Measurements from ENCODE around the gene KIRREL3. TPM values are rescaled to one million over a fixed set of nuclear protein-coding genes. Genes with fewer than 3 reads are reported as not detected.

Gene KIRREL3
- polyA plus RNA-seq, 2 of the 4 experiments (the other 2 are of a cell fraction): 3.0 to 11.0 TPM

DNA sequence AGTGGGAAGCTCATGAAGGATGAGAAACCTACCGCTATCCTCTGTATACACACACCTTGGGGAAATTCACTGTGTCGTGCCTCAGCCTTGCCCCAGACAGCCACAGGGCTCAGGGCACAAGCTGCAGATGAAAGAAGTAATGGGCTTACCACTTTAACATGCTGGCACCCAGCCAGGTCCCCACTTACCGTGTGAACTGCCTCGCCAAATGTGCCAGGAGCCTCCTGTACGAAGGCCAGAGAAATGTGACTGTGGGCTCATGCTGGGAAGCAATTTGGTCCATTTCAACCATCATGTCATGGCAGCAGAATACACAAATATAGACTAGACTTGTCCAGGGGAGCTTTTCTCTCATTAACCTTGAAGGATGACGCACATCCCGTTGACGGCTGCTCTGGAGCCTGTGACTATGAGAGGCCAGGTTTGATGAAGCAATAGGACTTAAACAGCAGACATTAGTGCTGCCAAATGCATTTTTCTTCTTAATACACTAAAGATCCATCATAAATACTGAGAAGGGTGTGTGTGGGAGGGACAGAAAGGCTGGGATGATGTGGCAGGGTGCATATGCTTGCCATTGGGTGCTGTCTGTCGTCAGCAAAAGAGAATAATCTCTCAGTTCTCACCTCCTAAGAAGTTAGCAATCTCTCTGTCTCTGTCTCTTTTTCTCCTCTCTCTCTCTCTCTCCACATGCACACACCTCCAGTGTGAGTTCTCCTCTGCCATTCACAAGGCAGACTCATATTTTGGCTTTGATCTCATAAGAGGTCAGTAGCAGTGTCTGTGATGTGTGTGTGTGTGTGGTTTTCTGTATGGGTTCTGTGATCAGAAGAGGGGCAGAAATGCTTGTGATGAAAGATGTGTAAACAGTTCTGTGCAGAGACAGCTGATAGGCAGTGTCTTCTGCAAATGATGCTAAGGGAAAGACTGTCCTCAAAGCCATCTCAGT lies 142.4 kb downstream of the KIRREL3 start:
- peaks cover 15% of the 10 kb centered on the region for H3K4me1 ChIP-seq
- no peak for TF ChIP-seq HDAC2 (IDR thresholded peaks at IDR 0.05)
- TF ChIP-seq ZSCAN20 (CRISPR knock-in tag; IDR thresholded peaks at IDR 0.05): no peak
- no peak for TF ChIP-seq CEBPB (IDR thresholded peaks at IDR 0.05)
- no peak for TF ChIP-seq CBX8 (IDR thresholded peaks at IDR 0.05)
- TF ChIP-seq, protein P1, sequence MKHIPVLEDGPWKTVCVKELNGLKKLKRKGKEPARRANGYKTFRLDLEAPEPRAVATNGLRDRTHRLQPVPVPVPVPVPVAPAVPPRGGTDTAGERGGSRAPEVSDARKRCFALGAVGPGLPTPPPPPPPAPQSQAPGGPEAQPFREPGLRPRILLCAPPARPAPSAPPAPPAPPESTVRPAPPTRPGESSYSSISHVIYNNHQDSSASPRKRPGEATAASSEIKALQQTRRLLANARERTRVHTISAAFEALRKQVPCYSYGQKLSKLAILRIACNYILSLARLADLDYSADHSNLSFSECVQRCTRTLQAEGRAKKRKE (CRISPR knock-in tag; IDR thresholded peaks at IDR 0.05; ENCODE audit: low read depth): no peak
- no peak for TF ChIP-seq EHMT2 (IDR thresholded peaks at IDR 0.05; ENCODE audit: low read depth)
- TF ChIP-seq KDM1A (IDR thresholded peaks at IDR 0.05; ENCODE audit: low read depth): no peak
- TF ChIP-seq, protein P2, sequence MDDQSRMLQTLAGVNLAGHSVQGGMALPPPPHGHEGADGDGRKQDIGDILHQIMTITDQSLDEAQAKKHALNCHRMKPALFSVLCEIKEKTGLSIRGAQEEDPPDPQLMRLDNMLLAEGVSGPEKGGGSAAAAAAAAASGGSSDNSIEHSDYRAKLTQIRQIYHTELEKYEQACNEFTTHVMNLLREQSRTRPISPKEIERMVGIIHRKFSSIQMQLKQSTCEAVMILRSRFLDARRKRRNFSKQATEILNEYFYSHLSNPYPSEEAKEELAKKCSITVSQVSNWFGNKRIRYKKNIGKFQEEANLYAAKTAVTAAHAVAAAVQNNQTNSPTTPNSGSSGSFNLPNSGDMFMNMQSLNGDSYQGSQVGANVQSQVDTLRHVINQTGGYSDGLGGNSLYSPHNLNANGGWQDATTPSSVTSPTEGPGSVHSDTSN (IDR thresholded peaks at IDR 0.05): no peak
- TF ChIP-seq ESRRA (IDR thresholded peaks at IDR 0.05; ENCODE audit: borderline replicate concordance, low read length): no peak
- TF ChIP-seq CHD4 (IDR thresholded peaks at IDR 0.05; ENCODE audit: borderline replicate concordance): no peak
- no peak for TF ChIP-seq SREBF2 (IDR thresholded peaks at IDR 0.05)
- no peak for TF ChIP-seq RARB (CRISPR knock-in tag; IDR thresholded peaks at IDR 0.05)
- TF ChIP-seq GATA3 (IDR thresholded peaks at IDR 0.05; ENCODE audit: borderline replicate concordance): no peak
- TF ChIP-seq, protein P3, sequence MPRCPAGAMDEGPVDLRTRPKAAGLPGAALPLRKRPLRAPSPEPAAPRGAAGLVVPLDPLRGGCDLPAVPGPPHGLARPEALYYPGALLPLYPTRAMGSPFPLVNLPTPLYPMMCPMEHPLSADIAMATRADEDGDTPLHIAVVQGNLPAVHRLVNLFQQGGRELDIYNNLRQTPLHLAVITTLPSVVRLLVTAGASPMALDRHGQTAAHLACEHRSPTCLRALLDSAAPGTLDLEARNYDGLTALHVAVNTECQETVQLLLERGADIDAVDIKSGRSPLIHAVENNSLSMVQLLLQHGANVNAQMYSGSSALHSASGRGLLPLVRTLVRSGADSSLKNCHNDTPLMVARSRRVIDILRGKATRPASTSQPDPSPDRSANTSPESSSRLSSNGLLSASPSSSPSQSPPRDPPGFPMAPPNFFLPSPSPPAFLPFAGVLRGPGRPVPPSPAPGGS (IDR thresholded peaks at IDR 0.05): no peak
- peak overlapping the region; percentile 38 to 56; a peak in 3 of 6 replicates for H3K27ac ChIP-seq
- 77% methylated on average over 6 of the region's 9 CpGs for WGBS (ENCODE audit: missing lambda C conversion rate)
- ChIA-PET POLR2A (no interaction called here), CTCF (no interaction called here)
- DNase-seq (ENCODE audit: low read depth in 1 of 2, low spot score in 1 of 2): peak in 1 of 2 experiments; percentile 26
- peak; percentile 38 to 78; a peak in 5 of 6 replicates for ATAC-seq
- FAIRE-seq: no peak
- H3K9me3 ChIP-seq: no peaks in the 10 kb centered on the region
- no peak overlapping the region for H3K4me3 ChIP-seq
- no peak overlapping the region for H3K4me2 ChIP-seq

DNA sequence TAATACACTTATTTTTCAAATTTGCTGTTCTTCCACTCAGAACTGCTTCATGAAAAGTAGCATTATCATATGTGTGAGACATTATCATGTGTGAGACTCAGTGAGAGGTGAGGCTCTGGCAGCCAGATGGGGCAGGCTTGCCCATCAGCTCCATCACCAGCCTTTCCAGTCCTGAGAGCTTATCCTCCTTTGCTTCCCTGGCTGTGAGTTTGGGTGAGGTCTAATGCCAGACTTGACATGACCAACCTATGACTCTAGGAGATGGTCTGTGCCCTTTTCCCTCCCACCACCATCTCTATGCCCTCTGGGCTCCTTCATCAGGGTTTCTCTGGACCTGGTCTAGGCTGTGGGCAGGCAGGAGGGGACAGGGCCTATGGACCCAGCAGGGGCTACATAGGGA lies 145.0 kb downstream of the KIRREL3 start:
- no peak for ATAC-seq
- Histone ChIP-seq H3K4me3 (no peak overlapping the region), H3K4me1 (peaks cover 18% of the 10 kb centered on the region), H3K27ac (peak overlapping the region in 1 of 2 experiments; percentile 60; a peak in 1 of 6 replicates), H3K4me2 (no peak overlapping the region), H3K9me3 (no peaks in the 10 kb centered on the region)
- FAIRE-seq: no peak
- ChIA-PET POLR2A (no interaction called here), CTCF (no interaction called here)
- no peak for TF ChIP-seq JUN (IDR thresholded peaks at IDR 0.05)
- TF ChIP-seq HEYL (CRISPR knock-in tag; IDR thresholded peaks at IDR 0.05): no peak
- no peak for TF ChIP-seq GATA3 (IDR thresholded peaks at IDR 0.05; ENCODE audit: borderline replicate concordance)
- TF ChIP-seq KDM5A (IDR thresholded peaks at IDR 0.05): no peak
- TF ChIP-seq, protein P1 (CRISPR knock-in tag; IDR thresholded peaks at IDR 0.05; ENCODE audit: low read depth): no peak
- DNase-seq (ENCODE audit: low read depth in 1 of 2, low spot score in 1 of 2): no peak

DNA sequence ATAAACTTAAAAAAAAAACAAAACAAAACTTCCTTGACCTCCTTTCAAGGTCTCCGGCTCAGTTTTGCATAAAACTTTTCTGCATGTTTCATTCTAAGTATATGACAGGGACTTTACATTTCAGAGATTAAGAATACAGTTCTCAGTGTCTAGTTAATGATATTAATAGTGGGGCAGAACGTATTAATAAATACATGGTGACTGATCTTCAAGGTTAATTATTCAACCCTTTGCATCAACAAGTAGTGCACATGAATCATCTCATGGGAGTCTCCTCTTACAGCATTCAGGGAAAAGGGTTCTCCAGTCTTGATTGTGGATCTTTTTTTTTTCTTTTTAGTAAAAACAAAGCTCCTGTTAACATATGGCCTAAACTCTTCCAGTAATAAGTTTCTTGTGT lies 146.8 kb downstream of the KIRREL3 start:
- WGBS (ENCODE audit: missing lambda C conversion rate): 46% methylated on average over 2 of the region's 2 CpGs
- DNase-seq (ENCODE audit: low read depth in 1 of 2, low spot score in 1 of 2) (peak; percentile 7 to 12), ATAC-seq (no peak), FAIRE-seq (no peak)
- TF ChIP-seq MYC (IDR thresholded peaks at IDR 0.05; ENCODE audit: borderline replicate concordance, low read length): no peak
- TF ChIP-seq, protein P4, sequence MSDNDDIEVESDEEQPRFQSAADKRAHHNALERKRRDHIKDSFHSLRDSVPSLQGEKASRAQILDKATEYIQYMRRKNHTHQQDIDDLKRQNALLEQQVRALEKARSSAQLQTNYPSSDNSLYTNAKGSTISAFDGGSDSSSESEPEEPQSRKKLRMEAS (IDR thresholded peaks at IDR 0.05): no peak
- no peak for TF ChIP-seq NR3C1 (IDR thresholded peaks at IDR 0.05)
- no peak for TF ChIP-seq RCOR1 (IDR thresholded peaks at IDR 0.05; ENCODE audit: low read depth, low read length)
- TF ChIP-seq, protein P5, sequence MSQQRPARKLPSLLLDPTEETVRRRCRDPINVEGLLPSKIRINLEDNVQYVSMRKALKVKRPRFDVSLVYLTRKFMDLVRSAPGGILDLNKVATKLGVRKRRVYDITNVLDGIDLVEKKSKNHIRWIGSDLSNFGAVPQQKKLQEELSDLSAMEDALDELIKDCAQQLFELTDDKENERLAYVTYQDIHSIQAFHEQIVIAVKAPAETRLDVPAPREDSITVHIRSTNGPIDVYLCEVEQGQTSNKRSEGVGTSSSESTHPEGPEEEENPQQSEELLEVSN (IDR thresholded peaks at IDR 0.05; ENCODE audit: borderline replicate concordance, low read depth): no peak
- no peak for TF ChIP-seq RNF2 (IDR thresholded peaks at IDR 0.05; ENCODE audit: borderline replicate concordance, low read depth)
- TF ChIP-seq POLR2A (IDR thresholded peaks at IDR 0.05; ENCODE audit: low read length): no peak
- TF ChIP-seq, protein P1 (CRISPR knock-in tag; IDR thresholded peaks at IDR 0.05; ENCODE audit: low read depth): no peak
- TF ChIP-seq HEYL (CRISPR knock-in tag; IDR thresholded peaks at IDR 0.05): no peak
- TF ChIP-seq RARB (CRISPR knock-in tag; IDR thresholded peaks at IDR 0.05): no peak
- no peak for TF ChIP-seq SREBF2 (IDR thresholded peaks at IDR 0.05)
- TF ChIP-seq CHD4 (IDR thresholded peaks at IDR 0.05; ENCODE audit: borderline replicate concordance): no peak
- Histone ChIP-seq H3K4me3 (no peak overlapping the region), H3K4me1 (peaks cover 18% of the 10 kb centered on the region), H3K4me2 (peak overlapping the region; percentile 57), H3K27ac (peak overlapping the region in 1 of 2 experiments; percentile 60; a peak in 3 of 6 replicates), H3K9me3 (no peaks in the 10 kb centered on the region)
- POLR2A ChIA-PET: no interaction called here
- CTCF ChIA-PET: no interaction called here

All from A549 (cell line).